Activated CD4-positive, alpha-beta T cell treated with anti-CD3 and anti-CD28 coated beads, Interleukin-2, amount 50 U/mL, for 48 hours (primary cell): ENCODE measurements around the gene ERVW-1.

Source experiments
- DNase-seq, 2 experiments: peaks; one replicate each; pipeline ENCODE4 v3.0.0-alpha.2; 2020

Gene ERVW-1

GRCh38 chr7:92421676-92422435 lies 55.9 kb downstream of the ERVW-1 start:
- DNase-seq: no peak
